H9 (cell line): ENCODE results near the gene GALR2. TPM values are rescaled to one million over a fixed set of nuclear protein-coding genes. Genes with fewer than 3 reads are reported as not detected.

Experiments used
- DNase-seq: peaks from one replicate; pipeline ENCODE4 v3.0.0-alpha.2; 2017
- H2AFZ ChIP-seq: one replicate; pipeline ENCODE4 v1.6.1; 2013; ENCODE audit warnings: mild to moderate bottlenecking, low read length, control low read depth, moderate library complexity
- H2AK5ac ChIP-seq: 2 replicates; pipeline ENCODE4 v1.6.1; 2013; ENCODE audit warnings: low read length, control low read depth, mixed read lengths; ENCODE audit not compliant: insufficient read length
- H2BK120ac ChIP-seq: one replicate; pipeline ENCODE4 v1.6.1; 2013; ENCODE audit warnings: low read depth, mild to moderate bottlenecking, low read length, control low read depth, inconsistent platforms; ENCODE audit not compliant: poor library complexity, severe bottlenecking
- H2BK12ac ChIP-seq: 2 replicates; pipeline ENCODE4 v1.6.1; 2013; ENCODE audit warnings: low read length, control low read depth, mixed read lengths, low read depth; ENCODE audit not compliant: insufficient read length
- H2BK15ac ChIP-seq: 2 replicates; pipeline ENCODE4 v1.6.1; 2013; ENCODE audit warnings: low read depth, low read length, control low read depth
- H2BK20ac ChIP-seq: one replicate; pipeline ENCODE4 v1.6.1; 2013; ENCODE audit warnings: low read depth, mild to moderate bottlenecking, low read length, control low read depth, inconsistent platforms; ENCODE audit not compliant: poor library complexity, severe bottlenecking
- H2BK5ac ChIP-seq: 2 replicates; pipeline ENCODE4 v1.6.1; 2013; ENCODE audit warnings: low read length, control low read depth, mixed read lengths; ENCODE audit not compliant: insufficient read length
- H3K14ac ChIP-seq: 2 replicates; pipeline ENCODE4 v1.6.1; 2013; ENCODE audit warnings: low read length, control low read depth; ENCODE audit not compliant: insufficient read depth
- H3K18ac ChIP-seq: 2 replicates; pipeline ENCODE4 v1.6.1; 2013; ENCODE audit warnings: low read depth, mild to moderate bottlenecking, mixed read lengths, low read length, control low read depth; ENCODE audit not compliant: insufficient read length
- H3K23ac ChIP-seq: 2 replicates; pipeline ENCODE4 v1.6.1; 2013; ENCODE audit warnings: low read length, control low read depth, mixed read lengths, low read depth; ENCODE audit not compliant: insufficient read length
- H3K23me2 ChIP-seq: 2 replicates; pipeline ENCODE4 v1.6.1; 2013; ENCODE audit warnings: low read depth, mild to moderate bottlenecking, mixed read lengths, low read length, control low read depth; ENCODE audit not compliant: insufficient read length, poor library complexity, severe bottlenecking
- H3K27ac ChIP-seq: 2 replicates; pipeline ENCODE4 v1.5.1; 2013; ENCODE audit warnings: low read length, control low read depth, mixed read lengths, low read depth; ENCODE audit not compliant: insufficient read length
- H3K27me3 ChIP-seq: 2 replicates; pipeline ENCODE4 v1.6.1; 2013; ENCODE audit warnings: low read length, control low read depth, inconsistent platforms; ENCODE audit not compliant: insufficient read depth
- H3K4ac ChIP-seq: 2 replicates; pipeline ENCODE4 v1.6.1; 2013; ENCODE audit warnings: low read depth, mild to moderate bottlenecking, control low read depth, inconsistent platforms, low read length, moderate library complexity
- H3K4me1 ChIP-seq: 2 replicates; pipeline ENCODE4 v1.6.1; 2013; ENCODE audit warnings: low read length, control low read depth, inconsistent platforms; ENCODE audit not compliant: insufficient read depth
- H3K4me2 ChIP-seq: 2 replicates; pipeline ENCODE4 v1.6.1; 2013; ENCODE audit warnings: low read length, control low read depth, mixed read lengths; ENCODE audit not compliant: insufficient read length, insufficient read depth
- H3K56ac ChIP-seq: 2 replicates; pipeline ENCODE4 v1.6.1; 2013; ENCODE audit warnings: low read depth, mild to moderate bottlenecking, mixed read lengths, low read length, control low read depth; ENCODE audit not compliant: insufficient read length
- H3K79me1 ChIP-seq: 2 replicates; pipeline ENCODE4 v1.6.1; 2013; ENCODE audit warnings: low read depth, mild to moderate bottlenecking, moderate library complexity, low read length, control low read depth, inconsistent platforms; ENCODE audit not compliant: insufficient read depth, poor library complexity, severe bottlenecking
- H3K79me2 ChIP-seq: 2 replicates; pipeline ENCODE4 v1.6.1; 2013; ENCODE audit warnings: low read length, control low read depth, inconsistent platforms; ENCODE audit not compliant: insufficient read depth
- H3K9ac ChIP-seq: 2 replicates; pipeline ENCODE4 v1.6.1; 2013; ENCODE audit warnings: low read length, control low read depth, mixed read lengths; ENCODE audit not compliant: insufficient read length; ENCODE audit errors: extremely low read depth
- H3K9me3 ChIP-seq: one replicate; pipeline ENCODE4 v1.6.1; 2013; ENCODE audit warnings: low read depth, low read length, inconsistent platforms; ENCODE audit not compliant: control insufficient read depth
- H3T11ph ChIP-seq: one replicate; pipeline ENCODE4 v1.6.1; 2013; ENCODE audit warnings: mild to moderate bottlenecking, low read length, control low read depth, inconsistent platforms
- H4K20me1 ChIP-seq: one replicate; pipeline ENCODE4 v1.6.1; 2013; ENCODE audit not compliant: control insufficient read depth, insufficient read length, insufficient read depth
- H4K5ac ChIP-seq: 2 replicates; pipeline ENCODE4 v1.6.1; 2013; ENCODE audit warnings: low read depth, mild to moderate bottlenecking, mixed read lengths, low read length, control low read depth; ENCODE audit not compliant: insufficient read length
- H4K8ac ChIP-seq: replicated peaks from 2 replicates; pipeline ENCODE4 v1.6.1; 2013; ENCODE audit warnings: low read length, control low read depth, mixed read lengths, low read depth; ENCODE audit not compliant: insufficient read length
- H4K91ac ChIP-seq: 2 replicates; pipeline ENCODE4 v1.6.1; 2013; ENCODE audit warnings: low read depth, mild to moderate bottlenecking, moderate library complexity, mixed read lengths, low read length, control low read depth; ENCODE audit not compliant: insufficient read length
- H3K27ac Mint-ChIP-seq, 3 experiments: 2 replicates in 2 of 3; 3 replicates in 1 of 3; pipeline ENCODE4 v1.8.0; 2020 to 2021; ENCODE audit warnings: mixed read lengths in 3 of 3, mild to moderate bottlenecking in 1 of 3, moderate library complexity in 1 of 3
- H3K27me3 Mint-ChIP-seq: 2 replicates; pipeline ENCODE4 v1.8.0; 2021; ENCODE audit warnings: low read depth, mild to moderate bottlenecking, moderate library complexity, mixed read lengths
- H3K36me3 Mint-ChIP-seq, 3 experiments: 2 replicates in 2 of 3; 3 replicates in 1 of 3; pipeline ENCODE4 v1.8.0; 2020 to 2021; ENCODE audit warnings: low read depth in 3 of 3, mixed read lengths in 3 of 3; ENCODE audit not compliant: insufficient read depth in 1 of 3
- H3K4me1 Mint-ChIP-seq, 2 experiments: 2 replicates each; pipeline ENCODE4 v1.8.0; 2020; ENCODE audit warnings: mixed read lengths in 2 of 2
- H3K4me3 Mint-ChIP-seq, 2 experiments: 2 replicates in 1 of 2; 3 replicates in 1 of 2; pipeline ENCODE4 v1.8.0; 2020 to 2021; ENCODE audit warnings: mild to moderate bottlenecking in 2 of 2, mixed read lengths in 2 of 2, moderate library complexity in 1 of 2
- H3K9me3 Mint-ChIP-seq, 2 experiments: 2 replicates in 1 of 2; 3 replicates in 1 of 2; pipeline ENCODE4 v1.8.0; 2020; ENCODE audit warnings: mild to moderate bottlenecking in 2 of 2, mixed read lengths in 2 of 2, moderate library complexity in 1 of 2
- CTCF ChIP-seq: fragments of 200-600 bp; sonication (generic); conservative IDR thresholded peaks from 3 replicates; pipeline ENCODE4 v1.8.0; 2021; ENCODE audit warnings: antibody characterized with exemption, mild to moderate bottlenecking
- WGBS: extraction: QIAGEN DNeasy Blood & Tissue Kit; methylation state at CpG from one replicate; pipeline ENCODE4 v1.1.7; 2013; ENCODE audit warnings: missing lambda C conversion rate, low lambda C conversion rate, mixed read lengths; ENCODE audit not compliant: insufficient read length; ENCODE audit errors: extremely low coverage; 5-methylcytosine and 5-hydroxymethylcytosine counted together
- total RNA-seq: library from RNA; stranded (reverse); gene quantifications from 2 replicates; pipeline ENCODE4 v1.2.1, GENCODE V29; 2021

Gene GALR2
- total RNA-seq, 1 experiment from 2014 or later = 0.81 TPM

- H2BK5ac ChIP-seq = no peak overlapping the region
- H2BK15ac ChIP-seq = no peak overlapping the region
- H3T11ph ChIP-seq = no peak overlapping the region
- H3K4me2 ChIP-seq = no peak overlapping the region
- H3K27me3 ChIP-seq = no peaks in the 10 kb centered on the region
- H4K20me1 ChIP-seq = no peaks in the 10 kb centered on the region
- H2AFZ ChIP-seq = no peak overlapping the region
- no peak overlapping the region for H2BK20ac ChIP-seq
- H3K4ac ChIP-seq = no peak overlapping the region
- no peak overlapping the region for H3K18ac ChIP-seq
- H3K4me1 Mint-ChIP-seq = peaks cover 7 to 8% of the 10 kb centered on the region in 2 experiments
- no peak overlapping the region for H3K27ac ChIP-seq
- no CpG with 5 or more reads among the region's 13 CpGs for WGBS
- no peaks in the 10 kb centered on the region for H3K79me1 ChIP-seq
- no peak for TF ChIP-seq CTCF
- H2BK12ac ChIP-seq = no peak overlapping the region
- H3K27me3 Mint-ChIP-seq = no peaks in the 10 kb centered on the region; the same call in 1 of the 2 replicates
- H2BK120ac ChIP-seq = no peak overlapping the region
- no peak for DNase-seq
- no peak overlapping the region for H3K23ac ChIP-seq
- peak overlapping the region in 1 of 3 experiments; percentile 77; a peak in 1 of 7 replicates for H3K27ac Mint-ChIP-seq
- no peak overlapping the region for H3K56ac ChIP-seq
- no peaks in the 10 kb centered on the region for H3K9me3 Mint-ChIP-seq
- H3K14ac ChIP-seq = no peak overlapping the region
- no peaks in the 10 kb centered on the region for H3K9me3 ChIP-seq
- no peak overlapping the region for H4K8ac ChIP-seq
- H2AK5ac ChIP-seq = no peak overlapping the region
- no peak overlapping the region for H4K5ac ChIP-seq
- H3K36me3 Mint-ChIP-seq = peaks cover 18 to 78% (median 64%) of the 10 kb centered on the region in 3 experiments; a peak in 6 of 7 replicates
- no peaks in the 10 kb centered on the region for H3K23me2 ChIP-seq
- no peak overlapping the region for H4K91ac ChIP-seq
- no peak overlapping the region for H3K9ac ChIP-seq
- H3K79me2 ChIP-seq = no peaks in the 10 kb centered on the region
- H3K4me1 ChIP-seq = no peaks in the 10 kb centered on the region
- no peak overlapping the region for H3K4me3 Mint-ChIP-seq
These were observed 11.3 kb downstream of the GALR2 start for GRCh38 chr17:76085731-76086366.
